HL-60 (cell line): Measurements from ENCODE around the gene RGS7.

Experiments used
- DNase-seq, 2 experiments: peaks; one replicate each; pipeline ENCODE4 v3.0.0-alpha.2; 2010 to 2020; ENCODE audit warnings: low read depth in 1 of 2, low spot score in 1 of 2
- H3K27ac ChIP-seq: fragments of 250-450 bp; sonication (Bioruptor Pico); replicated peaks from 2 replicates; pipeline ENCODE4 v1.5.1; 2020; ENCODE audit warnings: mild to moderate bottlenecking, moderate library complexity
- H3K27me3 ChIP-seq: fragments of 250-450 bp; sonication (Bioruptor Pico); 2 replicates; pipeline ENCODE4 v1.5.1; 2021; ENCODE audit warnings: mild to moderate bottlenecking, moderate library complexity; ENCODE audit not compliant: insufficient read depth, poor library complexity, severe bottlenecking
- H3K4me3 ChIP-seq: replicated peaks from 2 replicates; pipeline ENCODE4 v1.5.1; 2011; ENCODE audit warnings: mild to moderate bottlenecking, control low read depth, low read length; ENCODE audit not compliant: insufficient read depth
- CTCF ChIP-seq: IDR thresholded peaks from one replicate; pipeline ENCODE4 v1.5.1; 2011; ENCODE audit warnings: low read length, control low read depth, inconsistent platforms; ENCODE audit not compliant: insufficient read depth
- GABPA ChIP-seq: IDR thresholded peaks from 2 replicates; pipeline ENCODE4 v1.6.1; 2012; ENCODE audit warnings: low read depth
- POLR2AphosphoS5 ChIP-seq: IDR thresholded peaks from 2 replicates; pipeline ENCODE4 v1.6.1; 2012; ENCODE audit warnings: low read depth
- REST ChIP-seq: IDR thresholded peaks from 2 replicates; pipeline ENCODE4 v1.6.1; 2012; ENCODE audit warnings: low read depth; ENCODE audit not compliant: insufficient replicate concordance
- SPI1 ChIP-seq: IDR thresholded peaks from 2 replicates; pipeline ENCODE4 v1.6.1; 2012; ENCODE audit warnings: low read depth, mild to moderate bottlenecking, borderline replicate concordance

RGS7 gene

GRCh38 chr1:241007668-241008067 lies 349.3 kb downstream of the RGS7 start:
- H3K4me3 ChIP-seq = no peak overlapping the region
- H3K27me3 ChIP-seq = no peaks in the 10 kb centered on the region
- DNase-seq = no peak
- no peak overlapping the region for H3K27ac ChIP-seq
- TF ChIP-seq POLR2AphosphoS5 (no peak), REST (no peak), GABPA (no peak), SPI1 (no peak), CTCF (no peak)

- no peak overlapping the region for H3K27ac ChIP-seq
- DNase-seq = no peak
- H3K4me3 ChIP-seq = no peak overlapping the region
- no peaks in the 10 kb centered on the region for H3K27me3 ChIP-seq
- TF ChIP-seq REST (no peak), GABPA (no peak), CTCF (no peak), POLR2AphosphoS5 (no peak), SPI1 (no peak)
Measured at GRCh38 chr1:240999826-241000225, 357.2 kb downstream of the RGS7 start.

GRCh38 chr1:240998441-240999015 lies 358.5 kb downstream of the RGS7 start:
- no peaks in the 10 kb centered on the region for H3K27me3 ChIP-seq
- no peak for TF ChIP-seq CTCF
- no peak for TF ChIP-seq SPI1
- no peak for TF ChIP-seq GABPA
- no peak for TF ChIP-seq POLR2AphosphoS5
- no peak for TF ChIP-seq REST
- no peak overlapping the region for H3K27ac ChIP-seq
- no peak overlapping the region for H3K4me3 ChIP-seq
- no peak for DNase-seq
